Activated T-helper 17 cell treated with anti-CD3 and anti-CD28 coated beads, Interleukin-2, amount 50 U/mL, for 72 hours (primary cell): Measurements from ENCODE around the gene ZNF12. TPM values are rescaled to one million over a fixed set of nuclear protein-coding genes. Genes with fewer than 3 reads are reported as not detected.

Experiments used
- ATAC-seq: fragments of 150-1000 bp; cut with Tn5 transposase; replicated peaks from 2 replicates; pipeline ENCODE4 v1.10.0; 2021; ENCODE audit warnings: mild to moderate bottlenecking, moderate library complexity
- H3K27ac Mint-ChIP-seq: one replicate; pipeline ENCODE4 v1.8.0; 2022; ENCODE audit warnings: mixed read lengths
- H3K27me3 Mint-ChIP-seq: one replicate; pipeline ENCODE4 v1.8.0; 2022; ENCODE audit warnings: mixed read lengths
- H3K36me3 Mint-ChIP-seq: one replicate; pipeline ENCODE4 v1.8.0; 2022; ENCODE audit warnings: low read depth, mild to moderate bottlenecking, mixed read lengths
- H3K4me1 Mint-ChIP-seq: one replicate; pipeline ENCODE4 v1.8.0; 2022; ENCODE audit warnings: mixed read lengths
- H3K4me3 Mint-ChIP-seq: one replicate; pipeline ENCODE4 v1.8.0; 2022; ENCODE audit warnings: mild to moderate bottlenecking, mixed read lengths
- H3K9me3 Mint-ChIP-seq: one replicate; pipeline ENCODE4 v1.8.0; 2022; ENCODE audit warnings: mixed read lengths
- total RNA-seq, 2 donors: library from RNA; stranded (reverse); gene quantifications; one replicate each; pipeline ENCODE4 v1.2.3, GENCODE V29; 2022

Gene ZNF12
- total RNA-seq, 2 donors from 2014 or later: 15.4 to 29.8 TPM

- Mint-ChIP-seq H3K36me3 (peaks cover 67% of the 10 kb centered on the region), H3K4me1 (no peaks in the 10 kb centered on the region), H3K4me3 (no peak overlapping the region), H3K27ac (no peak overlapping the region), H3K9me3 (no peaks in the 10 kb centered on the region), H3K27me3 (no peaks in the 10 kb centered on the region)
- no peak for ATAC-seq
Observed at GRCh38 chr7:6647080-6647479, 59.7 kb downstream of the ZNF12 start.

- H3K4me1 Mint-ChIP-seq: no peaks in the 10 kb centered on the region
- H3K4me3 Mint-ChIP-seq: no peak overlapping the region
- H3K27me3 Mint-ChIP-seq: no peaks in the 10 kb centered on the region
- no peak for ATAC-seq
- H3K9me3 Mint-ChIP-seq: no peaks in the 10 kb centered on the region
- peaks cover 67% of the 10 kb centered on the region for H3K36me3 Mint-ChIP-seq
- no peak overlapping the region for H3K27ac Mint-ChIP-seq
Observed at GRCh38 chr7:6646465-6646864, 60.3 kb downstream of the ZNF12 start.

GRCh38 chr7:6644728-6645127 is 62.0 kb downstream of the ZNF12 start:
- no peaks in the 10 kb centered on the region for H3K9me3 Mint-ChIP-seq
- peaks cover 61% of the 10 kb centered on the region for H3K36me3 Mint-ChIP-seq
- H3K4me3 Mint-ChIP-seq: no peak overlapping the region
- H3K27ac Mint-ChIP-seq: no peak overlapping the region
- ATAC-seq: no peak
- H3K4me1 Mint-ChIP-seq: peaks cover 6% of the 10 kb centered on the region
- no peaks in the 10 kb centered on the region for H3K27me3 Mint-ChIP-seq

- Mint-ChIP-seq H3K27me3 (no peaks in the 10 kb centered on the region), H3K9me3 (no peaks in the 10 kb centered on the region), H3K4me3 (no peak overlapping the region), H3K4me1 (peaks cover 10% of the 10 kb centered on the region), H3K36me3 (peaks cover 66% of the 10 kb centered on the region), H3K27ac (no peak overlapping the region)
- ATAC-seq: no peak
Observed at GRCh38 chr7:6643915-6644625, 62.7 kb downstream of the ZNF12 start.

- H3K4me3 Mint-ChIP-seq: no peak overlapping the region
- H3K4me1 Mint-ChIP-seq: peaks cover 17% of the 10 kb centered on the region
- no peaks in the 10 kb centered on the region for H3K27me3 Mint-ChIP-seq
- ATAC-seq: no peak
- H3K36me3 Mint-ChIP-seq: peaks cover 68% of the 10 kb centered on the region
- no peaks in the 10 kb centered on the region for H3K9me3 Mint-ChIP-seq
- H3K27ac Mint-ChIP-seq: no peak overlapping the region
Observed at GRCh38 chr7:6642861-6643640, 63.7 kb downstream of the ZNF12 start.

GRCh38 chr7:6642239-6642839 is 64.4 kb downstream of the ZNF12 start:
- Mint-ChIP-seq H3K9me3 (no peaks in the 10 kb centered on the region), H3K4me1 (peaks cover 17% of the 10 kb centered on the region), H3K27me3 (no peaks in the 10 kb centered on the region), H3K36me3 (peaks cover 66% of the 10 kb centered on the region), H3K4me3 (no peak overlapping the region), H3K27ac (no peak overlapping the region)
- ATAC-seq: no peak

GRCh38 chr7:6641305-6642035 is 65.3 kb downstream of the ZNF12 start:
- Mint-ChIP-seq H3K27ac (peak overlapping the region; percentile 21), H3K4me1 (peaks cover 17% of the 10 kb centered on the region), H3K4me3 (no peak overlapping the region), H3K36me3 (peaks cover 57% of the 10 kb centered on the region), H3K27me3 (no peaks in the 10 kb centered on the region), H3K9me3 (no peaks in the 10 kb centered on the region)
- ATAC-seq: no peak

- peaks cover 47% of the 10 kb centered on the region for H3K36me3 Mint-ChIP-seq
- ATAC-seq: peak; percentile 36
- H3K27me3 Mint-ChIP-seq: no peaks in the 10 kb centered on the region
- peaks cover 17% of the 10 kb centered on the region for H3K4me1 Mint-ChIP-seq
- no peaks in the 10 kb centered on the region for H3K9me3 Mint-ChIP-seq
- H3K4me3 Mint-ChIP-seq: peak overlapping the region; percentile 79
- H3K27ac Mint-ChIP-seq: peak overlapping the region; percentile 84
Observed at GRCh38 chr7:6640246-6640721, 66.5 kb downstream of the ZNF12 start.

GRCh38 chr7:6639627-6640026 is 67.1 kb downstream of the ZNF12 start:
- no peak for ATAC-seq
- peaks cover 41% of the 10 kb centered on the region for H3K36me3 Mint-ChIP-seq
- peak overlapping the region; percentile 79 for H3K4me3 Mint-ChIP-seq
- H3K27ac Mint-ChIP-seq: peak overlapping the region; percentile 84
- H3K9me3 Mint-ChIP-seq: no peaks in the 10 kb centered on the region
- no peaks in the 10 kb centered on the region for H3K27me3 Mint-ChIP-seq
- H3K4me1 Mint-ChIP-seq: peaks cover 17% of the 10 kb centered on the region

GRCh38 chr7:6639032-6639431 is 67.7 kb downstream of the ZNF12 start:
- H3K4me1 Mint-ChIP-seq: peaks cover 17% of the 10 kb centered on the region
- H3K27ac Mint-ChIP-seq: peak overlapping the region; percentile 84
- no peaks in the 10 kb centered on the region for H3K9me3 Mint-ChIP-seq
- no peak for ATAC-seq
- H3K4me3 Mint-ChIP-seq: peak overlapping the region; percentile 79
- H3K36me3 Mint-ChIP-seq: peaks cover 37% of the 10 kb centered on the region
- no peaks in the 10 kb centered on the region for H3K27me3 Mint-ChIP-seq

Other genes with a start within 250 kb of the ZNF12 start
- gene KDELR2, start 222.8 kb downstream of the ZNF12 start, total RNA-seq: 10 to 100 TPM; 55.1 to 68.0 TPM
- gene GRID2IP, start 155.5 kb downstream of the ZNF12 start, total RNA-seq: under 1 TPM; 0.26 to 0.32 TPM
- 10 to 100 TPM; 23.6 to 26.1 TPM for gene ZDHHC4, start 129.5 kb downstream of the ZNF12 start, total RNA-seq
- gene INTS15, start 116.9 kb downstream of the ZNF12 start, total RNA-seq: 10 to 100 TPM; 19.3 to 29.0 TPM
- gene ZNF853, start 91.3 kb downstream of the ZNF12 start, total RNA-seq: under 1 TPM; 0.22 to 0.48 TPM
- 10 to 100 TPM; 19.6 to 20.5 TPM for gene ZNF316, start 69.6 kb downstream of the ZNF12 start, total RNA-seq
- gene RSPH10B2, start 47.2 kb upstream of the ZNF12 start, total RNA-seq: under 1 TPM; 0.95 TPM
- gene CCZ1B, start 119.3 kb upstream of the ZNF12 start, total RNA-seq: 10 to 100 TPM; 50.7 to 71.6 TPM